Hindlimb muscle (tissue), 1 donor: ENCODE data around the gene UGDH. TPM values are rescaled to one million over a fixed set of nuclear protein-coding genes. Genes with fewer than 3 reads are reported as not detected.
"Not testable (repeated sequence)": the region's sequence is repeated elsewhere in the genome, so short reads cannot be mapped to it uniquely, and the experiment has no call there.

ENCODE experiments used
- DNase-seq: peaks from one replicate; pipeline ENCODE4 v3.0.0-alpha.2; 2013
- polyA plus RNA-seq: library from polyadenylated mRNA; unstranded; fragments of 120-200 nt; gene quantifications from one replicate; pipeline ENCODE4 v1.2.1, GENCODE V29; 2013; ENCODE audit not compliant: insufficient read length

UGDH gene
- 39.9 TPM for polyA plus RNA-seq

DNA sequence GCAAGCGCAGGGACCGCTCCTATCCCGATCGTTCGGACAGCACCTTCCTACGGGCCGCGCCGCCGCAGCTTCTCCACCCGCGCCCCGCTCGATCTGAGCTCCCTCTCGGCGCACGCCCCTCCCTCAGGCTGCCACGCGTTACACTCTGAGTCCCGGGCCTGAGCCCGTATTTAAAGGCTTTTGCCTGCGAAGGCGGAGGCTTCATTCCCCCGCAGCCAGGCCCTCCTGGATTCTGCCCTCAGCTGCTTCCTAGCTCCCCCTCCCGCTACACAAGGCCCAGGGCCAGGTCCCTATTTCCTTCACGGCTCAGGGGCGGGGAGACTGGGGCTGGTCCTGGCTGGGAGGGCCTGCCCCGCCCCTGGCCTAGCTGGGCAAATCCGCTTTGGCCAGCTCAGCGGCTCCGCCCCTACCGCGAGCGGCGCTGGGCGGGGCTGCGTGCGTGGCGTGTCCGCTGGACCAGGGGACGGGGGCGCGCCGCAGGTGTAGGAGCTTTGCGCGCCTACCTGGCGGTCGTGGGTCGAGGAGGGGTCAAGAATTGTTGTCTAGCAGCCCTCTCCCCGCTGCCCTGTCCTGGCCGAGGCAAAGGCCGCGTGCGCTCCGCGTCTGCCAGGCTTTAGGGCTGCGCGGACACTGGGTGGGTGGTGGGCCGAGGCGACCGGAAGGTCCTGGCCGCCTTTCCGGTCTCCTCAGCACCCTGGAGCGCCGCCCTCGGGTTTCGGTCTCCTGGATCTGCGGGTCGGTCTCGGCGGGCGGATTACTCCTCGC is at the start of gene UGDH:
Gene UGDH, minus strand, starts transcription at position 144 of the 765 bp plus-strand sequence. CDS start 5,927 bp downstream, outside the sequence.
- peak; percentile 99 for DNase-seq

- DNase-seq: no peak
Observed at GRCh38 chr4:39574946-39575345, 47.7 kb upstream of the UGDH start.

DNA sequence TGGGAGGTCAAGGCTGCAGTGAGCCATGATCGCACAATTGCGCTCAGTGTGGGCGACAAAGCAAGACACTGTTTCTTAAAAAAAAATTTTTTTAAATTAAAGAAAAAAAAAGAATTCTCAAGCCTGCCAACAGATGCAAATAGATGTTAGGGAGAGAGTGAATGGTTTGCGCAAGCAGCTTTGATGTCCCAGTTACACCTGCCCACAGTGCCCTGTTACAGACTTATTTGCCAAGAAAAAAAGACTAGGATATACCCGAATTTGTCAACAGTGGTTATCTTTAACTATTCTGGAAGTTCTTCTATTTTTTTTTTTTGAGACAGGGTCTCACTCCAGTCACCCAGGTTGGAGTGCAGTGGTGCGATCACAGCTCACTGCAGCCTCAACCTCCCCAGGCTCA is 44.3 kb upstream of the UGDH start:
- no peak for DNase-seq

GRCh38 chr4:39571054-39571453 is 43.8 kb upstream of the UGDH start:
- DNase-seq: no peak

DNA sequence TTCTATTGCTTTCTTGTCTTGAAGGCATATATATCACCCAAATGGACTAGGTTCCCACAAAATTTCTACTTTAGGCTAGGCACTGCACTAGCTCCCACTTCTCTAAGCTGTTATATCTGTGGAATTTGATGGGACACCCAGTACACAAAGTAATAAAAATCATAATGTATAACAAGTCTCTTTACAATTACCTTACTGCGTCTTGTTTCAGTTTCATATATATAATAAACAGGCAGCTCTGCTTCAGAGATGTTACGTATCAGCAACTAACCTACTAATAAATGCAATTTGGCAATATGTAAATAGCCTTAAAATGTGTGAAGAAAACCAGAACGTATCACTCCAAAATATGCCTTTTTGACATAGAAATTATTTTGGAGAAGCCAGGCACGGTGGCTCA is 42.0 kb upstream of the UGDH start:
- DNase-seq: no peak

GRCh38 chr4:39568805-39569204 is 41.6 kb upstream of the UGDH start:
- DNase-seq: no peak

- no peak for DNase-seq
Observed at GRCh38 chr4:39565878-39566600, 38.8 kb upstream of the UGDH start.

GRCh38 chr4:39563346-39563847 is 36.2 kb upstream of the UGDH start:
- peak; percentile 2 for DNase-seq

DNA sequence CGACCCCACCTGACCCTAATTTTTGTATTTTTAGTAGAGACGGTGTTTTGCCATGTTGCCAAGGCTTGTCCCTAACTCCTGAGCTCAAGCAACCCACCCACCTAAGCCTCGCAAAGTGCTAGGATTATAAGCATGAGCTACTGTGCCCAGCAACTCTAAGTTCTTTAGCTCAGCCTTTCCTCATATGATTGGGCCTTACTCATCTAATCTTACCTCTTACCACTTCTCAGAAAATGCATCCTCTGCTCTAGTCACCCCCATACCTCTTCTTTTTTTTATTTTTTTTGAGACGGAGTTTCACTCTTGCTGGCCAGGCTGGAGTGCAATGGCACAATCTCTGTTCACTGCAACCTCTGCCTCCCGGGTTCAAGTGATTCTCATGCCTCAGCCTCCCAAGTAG is 35.6 kb upstream of the UGDH start:
- DNase-seq: no peak

DNA sequence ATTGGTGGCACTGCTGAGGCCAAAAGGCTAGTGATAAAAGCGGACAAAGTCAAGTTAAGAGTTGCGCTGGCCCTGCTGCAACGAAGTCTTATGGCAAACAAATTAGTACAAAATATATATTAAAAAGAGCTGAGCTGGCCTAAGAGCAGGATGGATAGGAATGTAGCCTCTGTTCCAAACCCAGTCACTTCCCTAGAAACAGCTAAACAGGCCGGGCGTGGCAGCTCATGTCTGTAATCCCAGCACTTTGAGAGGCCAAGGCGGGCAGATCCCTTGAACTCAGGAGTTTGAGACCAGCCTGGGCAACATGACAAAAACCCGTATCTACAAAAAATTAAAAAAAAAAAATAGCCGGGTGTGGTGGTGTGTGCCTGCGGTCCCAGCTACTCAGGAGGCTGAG is 32.4 kb upstream of the UGDH start:
- peak; percentile 23 for DNase-seq

DNA sequence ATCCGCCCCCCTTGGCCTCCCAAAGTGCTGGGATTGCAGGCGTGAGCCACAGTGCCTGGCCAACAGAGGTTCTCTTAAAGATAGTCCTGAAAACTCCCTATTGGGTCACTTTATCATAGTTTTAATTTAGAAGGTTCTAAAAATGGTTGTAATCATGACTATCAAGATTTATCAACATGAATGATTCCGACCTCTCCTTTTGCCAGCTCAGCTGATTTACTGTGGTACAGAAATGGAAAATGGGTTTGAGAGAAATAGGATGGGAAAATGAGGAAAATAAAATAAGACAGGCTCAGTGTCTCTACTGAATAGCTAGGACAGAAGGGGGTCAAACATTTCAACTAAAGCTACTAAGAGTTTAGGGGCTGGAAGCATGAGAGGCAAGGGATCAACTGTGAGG is 28.2 kb upstream of the UGDH start:
- no peak for DNase-seq

- no peak for DNase-seq
Observed at GRCh38 chr4:39548425-39549067, 21.3 kb upstream of the UGDH start.

GRCh38 chr4:39544580-39545315 is 17.5 kb upstream of the UGDH start:
- no peak for DNase-seq

- not testable (repeated sequence) for DNase-seq
Observed at GRCh38 chr4:39544080-39544479, 16.8 kb upstream of the UGDH start.

- peak; percentile 6 for DNase-seq
Observed at GRCh38 chr4:39543034-39543433, 15.8 kb upstream of the UGDH start.

GRCh38 chr4:39542611-39543012 is 15.4 kb upstream of the UGDH start:
- no peak for DNase-seq

- DNase-seq: no peak
Observed at GRCh38 chr4:39541987-39542610, 14.9 kb upstream of the UGDH start.

DNA sequence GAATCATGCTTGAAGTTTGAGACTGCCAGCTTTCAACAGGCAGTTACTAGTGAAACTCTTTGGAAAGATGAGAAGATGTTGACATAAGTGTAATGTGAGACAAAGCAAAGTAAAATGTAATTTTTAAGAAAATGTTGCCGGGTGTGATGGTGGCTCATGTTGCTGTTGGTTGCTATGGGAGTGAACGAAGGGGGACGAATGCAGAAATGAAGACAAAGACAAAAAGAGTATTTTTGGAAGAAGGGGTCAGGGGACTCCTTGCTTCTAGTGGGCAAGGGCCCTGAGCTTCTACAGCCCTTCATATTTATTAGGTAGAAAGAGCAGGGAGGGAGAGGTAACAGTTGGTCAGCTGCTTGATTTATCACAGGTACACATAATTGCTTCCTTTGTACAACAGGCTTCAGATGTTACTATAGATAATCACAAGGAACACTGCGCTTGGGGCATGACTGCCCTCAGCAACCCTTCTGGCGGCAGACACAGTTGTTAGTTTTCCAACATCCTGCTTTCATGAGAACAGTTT is 11.9 kb upstream of the UGDH start:
- no peak for DNase-seq

DNA sequence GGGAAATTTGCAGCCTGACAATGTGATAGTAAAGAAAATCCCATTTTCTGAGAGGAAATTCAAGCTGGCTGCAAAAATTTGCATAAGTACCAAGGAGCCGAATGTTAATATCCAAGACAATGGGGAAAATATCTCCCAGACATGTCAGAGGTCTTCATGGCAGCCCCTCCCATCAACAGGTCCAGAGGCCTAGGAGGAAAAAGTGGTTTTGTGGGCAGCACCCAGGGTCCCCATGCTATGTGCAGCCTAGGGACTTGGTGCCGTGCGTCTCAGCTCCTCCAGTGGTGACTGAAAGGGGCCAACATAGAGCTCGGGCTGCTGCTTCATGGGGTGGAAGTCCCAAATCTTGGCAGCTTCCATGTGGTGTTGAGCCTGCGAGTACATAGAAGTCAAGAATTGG is 6.3 kb upstream of the UGDH start:
- no peak for DNase-seq

GRCh38 chr4:39532237-39532636 is 5.0 kb upstream of the UGDH start:
- not testable (repeated sequence) for DNase-seq

DNA sequence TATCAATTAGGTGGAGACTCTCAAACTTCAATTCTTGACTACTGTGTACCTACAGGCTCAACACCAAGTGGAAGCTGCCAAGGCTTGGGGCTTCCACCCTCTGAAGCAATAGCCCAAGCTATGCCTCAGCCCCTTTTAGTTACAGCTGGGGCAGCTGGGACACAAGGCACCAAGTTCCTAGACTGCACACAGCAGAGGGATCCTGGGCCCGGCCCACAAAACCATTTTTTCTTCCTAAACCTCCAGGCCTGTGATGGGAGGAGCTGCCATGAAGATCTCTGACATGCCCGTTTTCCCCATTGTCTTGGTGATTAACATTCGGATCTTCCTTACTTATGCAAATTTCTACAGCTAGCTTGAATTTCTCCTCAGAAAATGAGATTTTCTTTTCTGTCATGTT is 3.4 kb upstream of the UGDH start:
- DNase-seq: no peak

- DNase-seq: no peak
Observed at GRCh38 chr4:39529534-39529933, 2.3 kb upstream of the UGDH start.
